CD4-positive, alpha-beta T cell treated with Interleukin-6 at 100 ng/mL for 8 hours (primary cell): ENCODE measurements around the gene ADGRF3.
"Not testable (repeated sequence)": the region's sequence is repeated elsewhere in the genome, so short reads cannot be mapped to it uniquely, and the experiment has no call there.

ENCODE experiments used
- DNase-seq: peaks from one replicate; pipeline ENCODE4 v3.0.0-alpha.2; 2020; ENCODE audit warnings: mixed read lengths, low spot score

The ADGRF3 gene, protein sequence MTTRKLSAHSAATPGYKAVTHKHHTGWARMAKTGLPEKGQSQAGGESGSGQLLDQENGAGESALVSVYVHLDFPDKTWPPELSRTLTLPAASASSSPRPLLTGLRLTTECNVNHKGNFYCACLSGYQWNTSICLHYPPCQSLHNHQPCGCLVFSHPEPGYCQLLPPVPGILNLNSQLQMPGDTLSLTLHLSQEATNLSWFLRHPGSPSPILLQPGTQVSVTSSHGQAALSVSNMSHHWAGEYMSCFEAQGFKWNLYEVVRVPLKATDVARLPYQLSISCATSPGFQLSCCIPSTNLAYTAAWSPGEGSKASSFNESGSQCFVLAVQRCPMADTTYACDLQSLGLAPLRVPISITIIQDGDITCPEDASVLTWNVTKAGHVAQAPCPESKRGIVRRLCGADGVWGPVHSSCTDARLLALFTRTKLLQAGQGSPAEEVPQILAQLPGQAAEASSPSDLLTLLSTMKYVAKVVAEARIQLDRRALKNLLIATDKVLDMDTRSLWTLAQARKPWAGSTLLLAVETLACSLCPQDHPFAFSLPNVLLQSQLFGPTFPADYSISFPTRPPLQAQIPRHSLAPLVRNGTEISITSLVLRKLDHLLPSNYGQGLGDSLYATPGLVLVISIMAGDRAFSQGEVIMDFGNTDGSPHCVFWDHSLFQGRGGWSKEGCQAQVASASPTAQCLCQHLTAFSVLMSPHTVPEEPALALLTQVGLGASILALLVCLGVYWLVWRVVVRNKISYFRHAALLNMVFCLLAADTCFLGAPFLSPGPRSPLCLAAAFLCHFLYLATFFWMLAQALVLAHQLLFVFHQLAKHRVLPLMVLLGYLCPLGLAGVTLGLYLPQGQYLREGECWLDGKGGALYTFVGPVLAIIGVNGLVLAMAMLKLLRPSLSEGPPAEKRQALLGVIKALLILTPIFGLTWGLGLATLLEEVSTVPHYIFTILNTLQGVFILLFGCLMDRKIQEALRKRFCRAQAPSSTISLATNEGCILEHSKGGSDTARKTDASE

DNA sequence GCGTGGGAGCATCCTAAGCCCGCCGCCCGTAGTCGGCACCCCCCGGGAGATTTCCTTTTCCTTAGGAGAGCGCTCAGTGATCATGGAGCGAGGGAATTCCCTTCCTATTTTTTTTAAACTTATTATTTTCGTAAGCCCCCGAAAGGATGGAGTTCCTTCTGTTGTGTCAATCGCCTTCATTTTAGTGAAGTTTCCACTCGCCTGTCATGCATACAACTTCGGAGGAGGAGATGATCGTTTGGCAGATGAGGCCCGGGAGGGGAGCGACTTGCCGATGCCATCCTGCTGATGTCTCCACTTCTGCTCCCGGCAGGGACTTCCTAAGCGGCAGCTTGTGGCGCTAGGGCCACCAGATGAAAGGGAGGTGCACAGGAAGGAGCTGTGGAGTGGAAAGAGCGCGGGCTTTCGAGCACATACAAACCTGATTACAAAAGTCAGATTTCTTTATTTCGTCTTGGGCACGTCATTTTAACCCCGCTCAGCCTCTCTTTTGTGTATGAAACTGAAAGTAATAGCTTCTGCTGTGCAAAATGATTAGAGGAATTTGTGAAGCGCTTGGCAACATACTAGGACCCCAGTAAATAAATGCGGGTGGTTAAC, at the start of gene ADGRF3:
TSS of gene ADGRF3 (minus strand) at position 336 of the 600 bp plus-strand sequence. CDS start 555 bp downstream, outside the sequence.
- DNase-seq = peak; percentile 63

DNA sequence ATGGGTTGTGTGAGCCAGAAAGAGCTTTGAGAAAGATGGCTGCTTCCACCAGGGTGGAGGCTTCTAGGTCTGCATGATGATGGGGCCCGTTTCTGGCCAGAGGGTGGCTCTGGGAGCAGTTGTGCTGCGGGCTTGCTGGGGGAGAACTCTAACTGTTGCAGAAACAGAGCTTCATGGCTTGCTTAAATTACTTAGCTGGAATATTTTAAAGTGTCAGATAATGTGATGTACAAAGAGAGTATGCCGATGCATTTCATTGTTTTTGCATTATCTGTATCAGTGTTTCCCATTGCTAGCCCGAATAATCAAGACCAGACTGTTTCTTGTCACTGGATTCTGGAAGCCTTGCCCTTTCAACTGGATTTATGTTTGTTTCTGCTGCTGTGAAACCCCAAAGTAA, 48.8 kb upstream of the ADGRF3 start:
- no peak for DNase-seq

DNA sequence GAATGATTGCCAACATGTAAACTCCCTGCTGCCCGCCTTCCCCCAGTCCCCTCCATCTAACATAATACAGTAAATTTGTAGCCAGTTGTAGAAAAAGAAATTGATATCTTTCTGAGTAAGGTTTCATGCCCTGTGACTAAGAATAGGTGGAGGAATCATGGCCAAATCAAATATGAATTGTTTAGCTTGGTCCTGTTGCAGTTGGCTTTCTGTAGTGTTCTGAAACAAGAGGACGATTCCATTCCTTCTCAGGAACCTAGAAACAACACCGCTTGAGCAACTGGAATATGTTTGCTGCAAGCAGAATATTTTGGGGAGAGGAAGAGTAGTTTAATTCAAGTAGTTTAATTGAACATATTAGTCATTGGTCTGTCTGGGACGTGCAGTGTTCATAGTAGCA, 48.1 kb upstream of the ADGRF3 start:
- no peak for DNase-seq

DNA sequence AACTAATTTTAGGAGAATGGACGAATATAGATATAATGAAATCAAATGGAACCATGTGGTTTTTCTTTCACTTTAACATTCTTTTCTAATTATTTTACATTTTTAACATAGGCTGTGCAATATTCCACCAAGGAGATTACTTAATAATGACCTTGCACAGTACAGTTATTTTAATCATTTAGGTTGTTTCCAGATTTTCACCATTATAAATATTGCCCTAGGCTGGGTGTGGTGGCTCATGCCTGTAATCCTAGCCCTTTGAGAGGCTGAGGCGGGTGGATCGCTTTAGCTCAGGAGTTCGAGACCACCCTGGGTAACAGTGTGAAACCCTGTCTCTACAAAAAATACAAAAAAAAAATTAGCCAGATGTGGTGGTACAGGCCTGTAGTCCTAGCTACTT, 40.6 kb upstream of the ADGRF3 start:
- DNase-seq = no peak

DNA sequence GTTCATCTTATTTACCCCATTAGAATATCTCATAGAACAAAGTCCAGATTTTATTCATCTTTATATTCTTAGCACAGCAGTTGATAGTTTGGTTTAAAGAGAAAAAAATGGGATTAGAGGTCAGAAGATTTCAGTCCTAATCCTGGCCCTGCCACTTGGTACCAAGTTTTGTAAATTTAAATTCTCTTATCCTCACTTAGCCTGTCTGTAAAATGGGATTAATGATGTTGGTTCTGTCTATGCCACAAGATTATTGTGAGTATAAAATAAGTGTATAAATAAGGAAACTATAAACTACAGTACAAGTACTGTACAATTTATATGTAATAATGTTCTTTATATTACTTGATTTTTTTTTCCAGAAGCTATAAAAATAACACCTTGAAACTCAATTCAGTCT, 38.0 kb upstream of the ADGRF3 start:
- no peak for DNase-seq

DNA sequence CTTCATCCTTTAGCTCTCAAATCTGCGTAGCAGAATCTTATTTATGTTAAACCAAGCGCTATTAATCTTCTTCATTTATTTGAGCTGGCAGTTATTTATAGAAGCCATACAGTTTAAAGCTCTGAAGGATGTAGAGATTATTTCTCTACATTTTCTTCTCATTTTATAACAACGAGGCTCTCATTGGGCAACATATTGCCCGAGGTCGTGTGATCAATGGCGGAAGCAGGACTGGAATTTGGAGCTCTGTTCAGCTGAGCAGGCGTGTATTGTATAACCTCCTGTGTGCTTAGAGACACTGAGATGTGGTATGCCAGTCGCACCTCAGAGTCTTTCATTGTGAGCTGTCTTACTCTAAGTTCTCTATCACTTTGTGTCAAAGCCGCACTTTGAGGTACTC, 37.6 kb upstream of the ADGRF3 start:
- no peak for DNase-seq

DNA sequence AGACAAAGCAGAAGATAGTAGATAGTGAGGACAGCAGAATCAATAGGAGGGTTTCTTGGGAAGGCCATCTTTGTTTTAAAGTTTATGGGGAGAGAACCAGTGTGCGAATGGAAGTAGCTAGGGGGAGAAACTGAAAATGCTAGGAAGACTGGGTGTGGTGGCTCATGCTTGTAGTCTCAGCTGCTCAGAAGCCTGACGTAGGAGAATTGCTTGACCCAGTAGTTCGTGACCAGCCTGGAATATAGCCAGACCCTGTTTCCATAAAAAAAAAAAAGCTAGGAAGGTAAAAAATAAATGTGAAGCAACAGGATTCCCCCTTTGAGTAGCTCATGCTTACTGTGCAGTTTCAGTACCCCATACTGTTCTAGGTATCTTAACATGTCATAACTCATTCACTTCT, 36.0 kb upstream of the ADGRF3 start:
- no peak for DNase-seq

DNA sequence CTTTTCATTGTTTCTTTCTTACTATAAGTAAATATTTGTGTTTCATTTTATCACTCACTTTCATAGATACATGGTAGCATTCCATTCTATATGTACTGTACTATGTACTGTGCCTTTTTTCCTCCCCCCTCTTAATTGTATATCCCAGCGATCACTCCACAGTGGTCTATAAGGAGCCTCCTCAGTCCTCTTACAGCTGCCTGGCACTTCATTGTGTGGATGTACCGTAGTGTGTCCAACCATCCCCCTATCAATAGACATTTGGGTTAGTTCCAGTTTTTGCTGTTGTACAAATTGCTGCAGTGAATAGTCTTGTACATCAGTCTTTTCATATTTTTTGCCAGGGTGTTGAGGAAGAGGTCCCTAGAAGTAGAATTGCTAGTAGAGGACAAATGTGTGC, 33.7 kb upstream of the ADGRF3 start:
- DNase-seq = no peak

DNA sequence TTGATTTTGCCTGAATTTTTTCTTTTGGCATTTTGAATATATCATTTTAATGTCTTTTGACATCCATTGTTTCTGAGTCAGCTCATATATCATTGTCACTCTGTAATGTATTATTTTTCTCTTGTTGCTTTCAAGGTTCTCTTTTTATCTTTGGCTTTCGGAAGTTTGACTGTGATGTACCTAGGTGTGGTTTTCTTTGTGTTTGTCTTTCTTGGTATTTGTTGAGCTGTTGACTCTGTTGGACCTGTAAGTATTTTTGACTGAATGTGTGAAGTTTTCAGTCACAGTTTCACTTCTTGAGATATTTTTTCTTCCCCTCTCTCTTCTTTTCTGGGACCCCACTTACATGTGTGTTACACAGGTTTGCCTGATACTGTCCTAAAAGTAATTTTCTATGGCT, 30.2 kb upstream of the ADGRF3 start:
- no peak for DNase-seq

DNA sequence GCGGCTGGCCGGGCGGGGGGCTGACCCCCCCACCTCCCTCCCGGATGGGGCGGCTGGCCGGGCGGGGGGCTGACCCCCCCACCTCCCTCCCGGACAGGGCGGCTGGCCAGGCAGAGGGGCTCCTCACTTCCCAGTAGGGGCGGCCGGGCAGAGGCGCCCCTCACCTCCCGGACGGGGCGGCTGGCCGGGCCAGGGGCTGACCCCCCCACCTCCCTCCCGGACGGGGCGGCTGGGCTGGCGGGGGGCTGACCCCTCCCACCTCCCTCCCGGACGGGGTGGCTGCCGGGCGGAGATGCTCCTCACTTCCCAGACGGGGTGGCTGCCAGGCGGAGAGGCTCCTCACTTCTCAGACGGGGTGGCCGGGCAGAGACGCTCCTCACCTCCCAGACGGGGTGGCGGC, 24.3 kb upstream of the ADGRF3 start:
- not testable (repeated sequence) for DNase-seq

DNA sequence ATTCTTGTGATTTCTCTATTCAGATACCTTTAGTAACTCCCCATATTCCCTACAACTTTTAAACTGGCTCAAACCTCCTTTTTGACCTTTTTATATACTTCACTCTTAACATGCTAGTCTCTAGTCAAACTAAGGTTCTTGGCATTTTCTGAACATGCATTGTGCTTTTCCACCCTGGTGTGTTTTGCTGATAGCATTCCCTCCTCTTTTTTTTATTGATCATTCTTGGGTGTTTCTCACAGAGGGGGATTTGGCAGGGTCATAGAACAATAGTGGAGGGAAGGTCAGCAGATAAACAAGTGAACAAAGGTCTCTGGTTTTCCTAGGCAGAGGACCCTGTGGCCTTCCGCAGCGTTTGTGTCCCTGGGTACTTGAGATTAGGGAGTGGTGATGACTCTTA, 23.1 kb upstream of the ADGRF3 start:
- not testable (repeated sequence) for DNase-seq

DNA sequence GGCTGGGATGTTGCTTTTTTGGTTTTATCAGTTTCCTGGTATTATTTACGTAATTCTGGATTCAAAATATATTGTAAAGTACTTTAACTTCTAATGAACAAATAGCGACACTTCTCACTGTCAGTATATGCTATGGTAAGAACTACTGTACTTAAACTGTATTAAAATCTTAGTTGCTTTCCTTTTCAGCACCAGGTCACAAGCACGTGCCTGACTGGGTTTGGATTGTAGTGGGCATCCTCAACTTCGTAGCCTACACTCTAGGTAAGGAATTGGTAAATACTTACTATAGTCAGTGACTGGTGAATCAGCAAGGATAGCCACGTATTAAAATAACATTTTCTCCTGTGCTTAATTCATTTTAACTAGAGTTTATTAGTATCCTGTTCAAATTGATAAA, 20.4 kb upstream of the ADGRF3 start:
- DNase-seq = no peak

DNA sequence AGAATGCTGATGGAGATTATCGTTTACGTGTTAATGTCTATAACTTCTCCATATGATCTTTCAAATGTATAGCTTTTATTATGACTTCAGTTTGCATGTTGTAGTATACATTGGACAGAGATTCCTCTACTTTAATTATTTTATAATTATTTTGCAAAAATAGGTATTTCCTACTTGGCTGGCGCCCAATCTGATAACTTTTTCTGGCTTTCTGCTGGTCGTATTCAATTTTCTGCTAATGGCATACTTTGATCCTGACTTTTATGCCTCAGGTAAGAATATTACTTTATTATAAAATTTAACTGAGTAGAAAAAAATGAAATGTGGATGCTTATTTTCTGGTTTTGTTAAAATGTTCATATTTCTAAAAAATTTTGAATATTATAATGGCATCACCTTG, 18.1 kb upstream of the ADGRF3 start:
- DNase-seq = no peak

DNA sequence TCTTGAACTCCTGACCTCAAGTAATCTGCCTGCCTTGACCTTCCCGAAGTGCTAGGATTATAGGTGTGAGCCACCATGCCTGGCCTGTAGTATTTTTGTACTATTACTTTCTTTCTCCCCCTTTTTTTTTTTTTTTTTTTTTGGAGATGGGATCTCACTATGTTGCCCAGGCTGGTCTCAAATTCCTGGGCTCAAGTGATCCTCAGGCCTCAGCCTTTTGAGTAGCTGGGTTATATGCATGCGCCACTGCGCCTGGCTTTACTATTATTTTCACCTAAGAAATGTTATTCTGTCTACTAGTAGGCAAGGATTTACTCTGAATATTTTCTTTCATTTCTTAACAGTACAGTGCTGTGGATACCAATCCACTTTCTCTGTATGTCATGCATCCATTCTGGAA, 17.4 kb upstream of the ADGRF3 start:
- no peak for DNase-seq

DNA sequence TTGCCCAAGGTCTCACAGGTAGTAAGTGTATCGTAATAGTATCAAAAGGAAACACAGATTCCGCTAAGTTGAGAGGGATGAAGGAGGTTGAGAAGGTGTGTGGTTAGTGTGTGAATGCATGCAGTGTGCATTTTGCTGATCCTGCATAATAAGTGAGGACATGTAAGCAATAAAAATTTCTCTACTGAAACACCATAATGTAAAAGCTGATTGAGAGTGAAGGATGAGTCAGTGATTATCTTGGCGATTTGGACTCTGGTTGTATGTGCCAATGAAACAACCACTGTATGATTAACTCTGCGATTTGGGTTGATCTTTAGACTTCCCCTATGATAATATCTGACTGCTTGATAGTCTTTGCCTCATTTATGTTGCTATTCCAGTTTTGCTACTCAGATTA, 16.7 kb upstream of the ADGRF3 start:
- no peak for DNase-seq

DNA sequence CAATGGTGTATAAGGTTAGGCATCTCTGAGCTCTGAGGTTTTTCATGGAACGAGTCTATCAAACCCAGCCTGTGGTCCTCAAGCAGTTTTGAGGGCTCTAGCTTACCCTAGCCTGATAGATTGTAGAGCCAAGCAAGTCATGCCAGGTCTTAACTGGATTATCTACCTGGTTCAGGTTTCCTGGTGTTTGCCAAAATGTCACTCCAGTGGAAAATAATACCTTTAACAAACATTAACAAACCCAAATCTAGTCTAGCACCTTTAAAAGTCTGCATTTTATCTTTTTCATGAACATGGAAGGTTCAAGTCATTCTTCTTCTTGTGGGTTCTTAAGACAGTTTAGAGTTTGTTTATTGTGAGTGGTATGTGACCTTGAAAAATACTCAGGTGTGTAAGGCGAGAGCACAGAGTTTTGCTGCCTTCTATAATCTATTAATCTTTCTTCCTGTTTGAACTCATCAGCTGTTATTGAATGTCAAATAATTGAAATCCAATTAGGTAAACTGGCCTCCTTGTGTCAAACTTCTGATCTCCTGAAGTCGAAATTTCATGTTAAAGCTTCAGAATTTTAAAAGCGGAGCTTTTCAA, 13.4 kb upstream of the ADGRF3 start:
- DNase-seq = no peak

DNA sequence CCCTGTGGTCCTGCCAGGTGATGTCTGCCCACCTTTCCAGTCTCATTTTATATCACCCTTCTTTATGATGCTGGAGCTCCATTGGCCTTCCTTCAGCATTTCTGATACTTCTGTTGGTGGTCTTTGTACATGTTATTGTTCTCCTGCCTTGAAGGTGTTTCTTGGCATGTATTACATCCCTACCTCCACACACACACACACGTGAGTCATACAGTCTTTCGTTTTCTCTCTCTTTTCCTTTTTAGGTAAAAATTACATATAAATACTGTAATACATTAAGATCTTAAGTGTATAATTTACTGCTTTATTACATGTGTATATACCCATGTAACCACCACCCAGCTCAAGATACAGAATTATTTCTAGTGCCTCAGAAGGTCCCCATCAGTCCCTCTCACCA, 10.2 kb upstream of the ADGRF3 start:
- DNase-seq = no peak

DNA sequence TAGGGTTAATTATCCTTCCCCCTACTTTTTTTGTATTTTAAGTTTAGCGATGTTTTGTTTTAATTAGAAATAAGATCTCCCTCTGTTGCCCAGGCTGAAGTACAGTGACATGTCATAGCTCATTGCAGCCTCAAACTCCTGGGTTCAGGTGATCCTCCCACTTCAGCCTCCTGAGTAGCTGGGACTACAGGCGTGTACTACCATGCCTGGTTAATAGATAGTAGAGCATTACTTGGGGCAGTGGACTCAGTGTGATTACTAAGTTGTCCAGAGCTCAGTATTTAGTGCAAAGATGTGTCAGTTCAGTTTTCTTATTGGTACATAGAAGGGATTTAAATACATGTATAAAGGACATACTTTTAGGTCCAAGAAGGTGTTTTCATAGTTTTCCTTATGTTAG, 9.5 kb upstream of the ADGRF3 start:
- DNase-seq = no peak

DNA sequence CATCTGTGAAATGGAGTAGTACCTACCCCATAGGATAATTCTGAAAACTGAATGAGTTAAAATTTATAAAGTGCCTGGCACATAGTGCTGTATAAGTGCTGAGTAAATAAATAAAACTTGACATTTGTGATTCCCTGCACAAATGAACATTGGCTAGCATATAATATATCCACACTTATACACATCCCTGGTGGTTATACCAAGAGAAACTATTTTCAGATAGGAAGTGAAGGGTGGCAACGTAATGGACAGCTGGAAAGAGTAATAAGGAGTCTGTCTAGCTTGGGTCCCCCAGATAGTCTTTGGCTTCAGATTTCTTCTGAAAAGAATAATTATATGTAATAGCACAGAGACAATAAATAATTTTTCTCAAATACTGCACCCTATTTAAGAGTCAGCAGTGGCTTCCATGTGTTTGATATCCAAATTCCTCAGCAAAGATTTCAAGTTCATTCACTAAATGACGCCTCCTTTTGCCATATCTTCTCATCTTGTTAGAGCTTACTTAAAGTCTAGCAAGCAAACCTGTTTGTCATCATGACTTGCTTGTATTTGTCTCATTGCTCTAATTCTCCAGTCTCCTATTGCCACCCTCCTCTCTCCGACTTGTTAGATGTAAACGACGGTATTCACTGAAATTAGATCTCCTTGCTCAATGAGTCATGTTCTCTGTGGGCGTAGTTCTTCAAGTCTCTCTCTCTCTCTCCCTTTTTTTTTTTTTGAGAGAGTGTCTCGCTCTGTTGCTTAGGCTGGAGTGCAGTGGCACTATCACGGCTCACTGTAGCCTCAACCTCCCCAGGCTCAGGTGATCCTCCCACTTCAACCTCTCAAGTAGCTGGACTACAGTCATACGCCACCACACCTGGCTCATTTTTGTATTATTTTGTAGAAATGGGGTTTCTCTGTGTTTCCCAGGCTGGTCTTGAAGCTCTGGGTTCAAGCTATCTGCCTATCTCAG, 8.7 kb upstream of the ADGRF3 start:
- DNase-seq = no peak

DNA sequence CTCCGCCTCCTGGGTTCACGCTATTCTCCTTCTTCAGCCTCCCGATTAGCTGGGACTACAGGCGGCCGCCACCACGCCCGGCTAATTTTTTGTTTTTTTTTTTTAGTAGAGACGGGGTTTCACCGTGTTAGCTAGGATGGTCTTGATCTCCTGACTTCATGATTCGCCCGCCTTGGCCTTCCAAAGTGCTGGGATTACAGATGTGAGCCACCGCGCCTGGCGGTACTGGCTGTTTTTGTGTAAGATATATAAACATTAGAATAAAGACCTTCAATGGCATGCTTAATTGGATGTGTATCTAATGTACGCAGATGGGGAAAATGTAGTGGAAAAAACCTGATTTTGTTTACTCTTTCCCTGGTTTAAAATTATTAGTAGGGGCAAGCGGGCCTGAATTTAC, 7.9 kb upstream of the ADGRF3 start:
- DNase-seq = not testable (repeated sequence)

DNA sequence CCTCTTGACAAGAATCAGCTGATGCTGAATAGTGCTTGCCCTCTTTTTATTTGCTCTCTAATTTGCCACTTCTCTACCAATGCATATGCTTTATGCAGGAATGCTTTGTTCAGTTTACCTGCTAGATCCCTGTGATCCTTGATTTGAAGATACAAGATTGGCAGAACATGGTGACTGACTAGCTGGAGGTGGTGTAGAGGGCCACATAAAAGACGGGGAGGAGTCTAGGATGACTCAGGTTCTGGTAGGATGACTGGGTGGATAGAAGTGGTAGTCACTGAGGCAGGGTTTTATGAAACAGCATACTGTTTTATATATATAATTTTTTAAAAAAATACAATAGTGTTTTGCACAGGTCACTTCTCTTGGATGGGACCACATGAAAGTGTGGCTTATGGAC, 6.3 kb upstream of the ADGRF3 start:
- no peak for DNase-seq
